Measurements from ENCODE around the gene AHNAK.

The AHNAK gene

DNA sequence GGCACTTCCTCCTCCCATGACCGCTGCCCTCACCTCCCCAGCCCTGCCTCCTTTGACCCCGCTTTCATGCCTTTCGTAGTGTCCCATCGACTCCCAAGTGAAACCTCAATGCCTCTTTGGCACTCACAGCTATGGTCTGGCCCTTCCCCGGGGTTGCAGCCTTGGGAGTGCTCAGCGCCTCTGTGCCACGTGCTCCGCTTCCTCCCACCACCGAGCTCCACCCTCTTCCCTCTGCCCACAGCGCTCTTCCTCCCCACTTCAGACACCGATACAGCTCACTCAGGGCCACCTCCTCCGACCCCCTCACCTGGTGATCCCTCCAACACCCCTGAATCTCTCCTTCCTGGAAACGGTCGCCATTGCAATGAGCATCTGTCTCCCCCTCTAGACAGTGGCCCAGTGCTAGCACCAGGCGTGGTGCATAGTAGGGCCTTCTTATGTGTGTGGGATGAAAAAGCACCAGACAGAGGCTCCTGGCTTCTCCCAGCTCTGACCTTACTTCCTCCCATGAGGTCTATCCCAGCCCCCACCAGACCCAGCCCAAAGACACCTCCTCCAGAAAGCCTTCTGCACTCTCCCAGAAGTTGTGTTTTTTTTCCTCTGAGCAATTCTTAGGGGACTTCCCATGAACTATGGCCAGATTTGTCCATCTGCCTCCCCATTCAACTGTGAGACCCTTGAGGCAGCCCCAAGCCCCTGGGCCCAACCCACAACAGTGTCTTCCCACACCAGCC lies 144.2 kb downstream of the AHNAK start (continued):
- TF ChIP-seq, protein P1, sequence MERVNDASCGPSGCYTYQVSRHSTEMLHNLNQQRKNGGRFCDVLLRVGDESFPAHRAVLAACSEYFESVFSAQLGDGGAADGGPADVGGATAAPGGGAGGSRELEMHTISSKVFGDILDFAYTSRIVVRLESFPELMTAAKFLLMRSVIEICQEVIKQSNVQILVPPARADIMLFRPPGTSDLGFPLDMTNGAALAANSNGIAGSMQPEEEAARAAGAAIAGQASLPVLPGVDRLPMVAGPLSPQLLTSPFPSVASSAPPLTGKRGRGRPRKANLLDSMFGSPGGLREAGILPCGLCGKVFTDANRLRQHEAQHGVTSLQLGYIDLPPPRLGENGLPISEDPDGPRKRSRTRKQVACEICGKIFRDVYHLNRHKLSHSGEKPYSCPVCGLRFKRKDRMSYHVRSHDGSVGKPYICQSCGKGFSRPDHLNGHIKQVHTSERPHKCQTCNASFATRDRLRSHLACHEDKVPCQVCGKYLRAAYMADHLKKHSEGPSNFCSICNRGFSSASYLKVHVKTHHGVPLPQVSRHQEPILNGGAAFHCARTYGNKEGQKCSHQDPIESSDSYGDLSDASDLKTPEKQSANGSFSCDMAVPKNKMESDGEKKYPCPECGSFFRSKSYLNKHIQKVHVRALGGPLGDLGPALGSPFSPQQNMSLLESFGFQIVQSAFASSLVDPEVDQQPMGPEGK (CRISPR knock-in tag; IDR thresholded peaks at IDR 0.05; ENCODE audit: borderline replicate concordance), result no peak
- TF ChIP-seq TCF4 (CRISPR knock-in tag; IDR thresholded peaks at IDR 0.05; ENCODE audit: borderline replicate concordance) (no peak), ZNF565 (CRISPR knock-in tag; conservative IDR thresholded peaks at IDR 0.05; ENCODE audit: low read depth) (no peak), PPARA (CRISPR knock-in tag; IDR thresholded peaks at IDR 0.05; ENCODE audit: borderline replicate concordance) (no peak)

DNA sequence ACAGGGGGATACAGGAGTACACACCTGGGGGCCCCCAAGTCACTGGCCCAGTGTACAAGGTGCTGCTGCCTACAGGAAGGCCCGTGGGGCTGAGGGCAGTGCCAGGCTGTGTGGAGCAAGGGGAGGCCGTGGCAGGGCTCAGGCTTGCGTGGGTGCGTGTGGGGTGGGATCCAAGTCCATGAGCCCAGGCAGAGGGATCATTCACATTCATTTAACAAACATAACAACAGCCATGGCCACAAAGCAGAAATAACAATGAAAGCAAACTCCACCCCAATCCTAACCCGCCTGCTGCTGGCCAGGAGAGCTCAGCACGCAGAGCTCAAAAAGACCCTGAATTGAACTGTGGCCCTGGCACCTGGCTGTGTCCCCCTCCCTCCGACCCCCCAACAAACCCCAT lies 144.8 kb downstream of the AHNAK start:
- no peak for ATAC-seq
- no peak for TF ChIP-seq ESRRG (CRISPR knock-in tag; IDR thresholded peaks at IDR 0.05)
- TF ChIP-seq ARNTL (CRISPR knock-in tag; IDR thresholded peaks at IDR 0.05; ENCODE audit: borderline replicate concordance, low read depth), result no peak
- TF ChIP-seq, protein P2, sequence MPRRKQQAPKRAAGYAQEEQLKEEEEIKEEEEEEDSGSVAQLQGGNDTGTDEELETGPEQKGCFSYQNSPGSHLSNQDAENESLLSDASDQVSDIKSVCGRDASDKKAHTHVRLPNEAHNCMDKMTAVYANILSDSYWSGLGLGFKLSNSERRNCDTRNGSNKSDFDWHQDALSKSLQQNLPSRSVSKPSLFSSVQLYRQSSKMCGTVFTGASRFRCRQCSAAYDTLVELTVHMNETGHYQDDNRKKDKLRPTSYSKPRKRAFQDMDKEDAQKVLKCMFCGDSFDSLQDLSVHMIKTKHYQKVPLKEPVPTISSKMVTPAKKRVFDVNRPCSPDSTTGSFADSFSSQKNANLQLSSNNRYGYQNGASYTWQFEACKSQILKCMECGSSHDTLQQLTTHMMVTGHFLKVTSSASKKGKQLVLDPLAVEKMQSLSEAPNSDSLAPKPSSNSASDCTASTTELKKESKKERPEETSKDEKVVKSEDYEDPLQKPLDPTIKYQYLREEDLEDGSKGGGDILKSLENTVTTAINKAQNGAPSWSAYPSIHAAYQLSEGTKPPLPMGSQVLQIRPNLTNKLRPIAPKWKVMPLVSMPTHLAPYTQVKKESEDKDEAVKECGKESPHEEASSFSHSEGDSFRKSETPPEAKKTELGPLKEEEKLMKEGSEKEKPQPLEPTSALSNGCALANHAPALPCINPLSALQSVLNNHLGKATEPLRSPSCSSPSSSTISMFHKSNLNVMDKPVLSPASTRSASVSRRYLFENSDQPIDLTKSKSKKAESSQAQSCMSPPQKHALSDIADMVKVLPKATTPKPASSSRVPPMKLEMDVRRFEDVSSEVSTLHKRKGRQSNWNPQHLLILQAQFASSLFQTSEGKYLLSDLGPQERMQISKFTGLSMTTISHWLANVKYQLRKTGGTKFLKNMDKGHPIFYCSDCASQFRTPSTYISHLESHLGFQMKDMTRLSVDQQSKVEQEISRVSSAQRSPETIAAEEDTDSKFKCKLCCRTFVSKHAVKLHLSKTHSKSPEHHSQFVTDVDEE (CRISPR knock-in tag; IDR thresholded peaks at IDR 0.05), result no peak
- TF ChIP-seq, protein P3, sequence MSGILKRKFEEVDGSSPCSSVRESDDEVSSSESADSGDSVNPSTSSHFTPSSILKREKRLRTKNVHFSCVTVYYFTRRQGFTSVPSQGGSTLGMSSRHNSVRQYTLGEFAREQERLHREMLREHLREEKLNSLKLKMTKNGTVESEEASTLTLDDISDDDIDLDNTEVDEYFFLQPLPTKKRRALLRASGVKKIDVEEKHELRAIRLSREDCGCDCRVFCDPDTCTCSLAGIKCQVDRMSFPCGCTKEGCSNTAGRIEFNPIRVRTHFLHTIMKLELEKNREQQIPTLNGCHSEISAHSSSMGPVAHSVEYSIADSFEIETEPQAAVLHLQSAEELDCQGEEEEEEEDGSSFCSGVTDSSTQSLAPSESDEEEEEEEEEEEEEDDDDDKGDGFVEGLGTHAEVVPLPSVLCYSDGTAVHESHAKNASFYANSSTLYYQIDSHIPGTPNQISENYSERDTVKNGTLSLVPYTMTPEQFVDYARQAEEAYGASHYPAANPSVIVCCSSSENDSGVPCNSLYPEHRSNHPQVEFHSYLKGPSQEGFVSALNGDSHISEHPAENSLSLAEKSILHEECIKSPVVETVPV (CRISPR knock-in tag; IDR thresholded peaks at IDR 0.05), result no peak
- no peak for TF ChIP-seq PPARA (CRISPR knock-in tag; IDR thresholded peaks at IDR 0.05; ENCODE audit: borderline replicate concordance)
- TF ChIP-seq, protein P4, sequence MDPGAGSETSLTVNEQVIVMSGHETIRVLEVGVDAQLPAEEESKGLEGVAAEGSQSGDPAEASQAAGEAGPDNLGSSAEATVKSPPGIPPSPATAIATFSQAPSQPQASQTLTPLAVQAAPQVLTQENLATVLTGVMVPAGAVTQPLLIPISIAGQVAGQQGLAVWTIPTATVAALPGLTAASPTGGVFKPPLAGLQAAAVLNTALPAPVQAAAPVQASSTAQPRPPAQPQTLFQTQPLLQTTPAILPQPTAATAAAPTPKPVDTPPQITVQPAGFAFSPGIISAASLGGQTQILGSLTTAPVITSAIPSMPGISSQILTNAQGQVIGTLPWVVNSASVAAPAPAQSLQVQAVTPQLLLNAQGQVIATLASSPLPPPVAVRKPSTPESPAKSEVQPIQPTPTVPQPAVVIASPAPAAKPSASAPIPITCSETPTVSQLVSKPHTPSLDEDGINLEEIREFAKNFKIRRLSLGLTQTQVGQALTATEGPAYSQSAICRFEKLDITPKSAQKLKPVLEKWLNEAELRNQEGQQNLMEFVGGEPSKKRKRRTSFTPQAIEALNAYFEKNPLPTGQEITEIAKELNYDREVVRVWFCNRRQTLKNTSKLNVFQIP (CRISPR knock-in tag; IDR thresholded peaks at IDR 0.05; ENCODE audit: borderline replicate concordance, low read depth), result no peak
- no peak for TF ChIP-seq ZC3H10 (CRISPR knock-in tag; IDR thresholded peaks at IDR 0.05)
- no peak for TF ChIP-seq ZFP30 (CRISPR knock-in tag; IDR thresholded peaks at IDR 0.05)
- TF ChIP-seq, protein P1 (CRISPR knock-in tag; IDR thresholded peaks at IDR 0.05; ENCODE audit: borderline replicate concordance), result no peak
- no peak for TF ChIP-seq GLIS3 (CRISPR knock-in tag; IDR thresholded peaks at IDR 0.05)
- TF ChIP-seq CSDC2 (CRISPR knock-in tag; IDR thresholded peaks at IDR 0.05), result no peak

DNA sequence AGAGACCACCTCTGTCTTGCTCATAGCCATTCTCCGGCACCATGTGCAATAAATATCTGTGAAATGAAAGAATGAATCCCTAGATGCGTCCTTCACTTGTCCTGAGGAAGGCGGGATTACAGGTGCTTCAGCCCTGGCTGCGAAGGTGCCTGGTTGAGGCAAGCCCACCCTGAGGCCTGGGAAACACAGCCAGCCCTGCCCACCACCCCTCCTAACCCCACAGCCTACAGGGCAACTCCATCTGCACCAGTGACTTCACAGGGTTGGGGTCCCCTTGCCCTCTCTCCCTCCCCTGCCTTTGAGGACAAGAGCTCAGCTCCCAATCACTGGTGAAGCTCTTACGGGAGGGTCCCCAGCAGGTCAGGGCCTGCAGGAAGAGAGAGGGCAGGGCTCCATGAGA lies 145.2 kb downstream of the AHNAK start:
- no peak for ATAC-seq
- TF ChIP-seq ZNF565 (CRISPR knock-in tag; conservative IDR thresholded peaks at IDR 0.05; ENCODE audit: low read depth) (no peak), TOX (CRISPR knock-in tag; IDR thresholded peaks at IDR 0.05; ENCODE audit: borderline replicate concordance) (no peak), OSR1 (CRISPR knock-in tag; IDR thresholded peaks at IDR 0.05) (no peak), BACH2 (CRISPR knock-in tag; IDR thresholded peaks at IDR 0.05; ENCODE audit: borderline replicate concordance) (no peak), ZFP3 (CRISPR knock-in tag; IDR thresholded peaks at IDR 0.05) (no peak), ISL1 (CRISPR knock-in tag; IDR thresholded peaks at IDR 0.05) (no peak), RARB (CRISPR knock-in tag; IDR thresholded peaks at IDR 0.05) (no peak), ARNTL (CRISPR knock-in tag; IDR thresholded peaks at IDR 0.05; ENCODE audit: borderline replicate concordance, low read depth) (no peak), GLIS3 (CRISPR knock-in tag; IDR thresholded peaks at IDR 0.05) (no peak), ZNF8 (CRISPR knock-in tag; IDR thresholded peaks at IDR 0.05) (no peak), ZFP30 (CRISPR knock-in tag; IDR thresholded peaks at IDR 0.05) (no peak)
- TF ChIP-seq, protein P2 (CRISPR knock-in tag; IDR thresholded peaks at IDR 0.05), result no peak
- TF ChIP-seq, protein P3 (CRISPR knock-in tag; IDR thresholded peaks at IDR 0.05), result no peak
- TF ChIP-seq, protein P5, sequence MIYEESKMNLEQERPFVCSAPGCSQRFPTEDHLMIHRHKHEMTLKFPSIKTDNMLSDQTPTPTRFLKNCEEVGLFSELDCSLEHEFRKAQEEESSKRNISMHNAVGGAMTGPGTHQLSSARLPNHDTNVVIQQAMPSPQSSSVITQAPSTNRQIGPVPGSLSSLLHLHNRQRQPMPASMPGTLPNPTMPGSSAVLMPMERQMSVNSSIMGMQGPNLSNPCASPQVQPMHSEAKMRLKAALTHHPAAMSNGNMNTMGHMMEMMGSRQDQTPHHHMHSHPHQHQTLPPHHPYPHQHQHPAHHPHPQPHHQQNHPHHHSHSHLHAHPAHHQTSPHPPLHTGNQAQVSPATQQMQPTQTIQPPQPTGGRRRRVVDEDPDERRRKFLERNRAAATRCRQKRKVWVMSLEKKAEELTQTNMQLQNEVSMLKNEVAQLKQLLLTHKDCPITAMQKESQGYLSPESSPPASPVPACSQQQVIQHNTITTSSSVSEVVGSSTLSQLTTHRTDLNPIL (CRISPR knock-in tag; IDR thresholded peaks at IDR 0.05; ENCODE audit: low read depth), result no peak

All from SK-N-SH treated with all-trans-retinoic acid at 6 μM for 48 hours (cell line).